Kidney (tissue), 14 donors: Measurements from ENCODE around the gene FAM219A. TPM values are rescaled to one million over a fixed set of nuclear protein-coding genes. Genes with fewer than 3 reads are reported as not detected.
A peak's percentile ranks its signal among the peaks of the same experiment; 100 is the strongest.

Source experiments
- DNase-seq, 5 donors: peaks; one replicate each; pipeline ENCODE4 v3.0.0-alpha.2; 2013 to 2020
- FAIRE-seq: peaks from 2 replicates; lab custom pipeline; 2012; peaks lifted over from hg19 to GRCh38; lab: Jason Lieb, UNC
- H3K27ac ChIP-seq, 2 donors: one replicate each; pipeline ENCODE4 v1.7.0; 2013; ENCODE audit warnings: low read depth in 2 of 2, low read length in 2 of 2, inconsistent platforms in 1 of 2
- H3K27me3 ChIP-seq: one replicate; pipeline ENCODE4 v1.7.1; 2013; ENCODE audit warnings: low read length, inconsistent platforms; ENCODE audit not compliant: control insufficient read depth, insufficient read depth
- H3K36me3 ChIP-seq, 3 donors: one replicate each; pipeline versions ENCODE4 v1.7.0 to v1.7.1; 2013; ENCODE audit warnings: low read length in 3 of 3, control low read depth in 1 of 3, inconsistent platforms in 1 of 3; ENCODE audit not compliant: insufficient read depth in 3 of 3, control insufficient read depth in 2 of 3
- H3K4me1 ChIP-seq, 3 donors: one replicate each; pipeline versions ENCODE4 v1.7.0 to v1.7.1; 2013; ENCODE audit warnings: low read length in 3 of 3, inconsistent platforms in 1 of 3, low read depth in 1 of 3; ENCODE audit not compliant: control insufficient read depth in 2 of 3, insufficient read depth in 2 of 3
- H3K4me3 ChIP-seq, 3 donors: one replicate each; pipeline versions ENCODE4 v1.7.0 to v1.8.1; 2013; ENCODE audit warnings: low read length in 3 of 3, control low read depth in 1 of 3, inconsistent platforms in 1 of 3
- H3K9ac ChIP-seq, 3 donors: one replicate each; pipeline versions ENCODE4 v1.7.0 to v1.7.1; 2013; ENCODE audit warnings: low read length in 3 of 3, control low read depth in 1 of 3, inconsistent platforms in 1 of 3
- H3K9me3 ChIP-seq, 3 donors: one replicate each; pipeline versions ENCODE4 v1.7.0 to v1.7.1; 2013; ENCODE audit warnings: low read length in 3 of 3, control low read depth in 1 of 3, inconsistent platforms in 1 of 3; ENCODE audit not compliant: control insufficient read depth in 2 of 3, insufficient read depth in 1 of 3
- CTCF ChIP-seq: IDR thresholded peaks from 3 replicates; pipeline ENCODE4 v1.5.1; 2012; ENCODE audit warnings: mild to moderate bottlenecking, moderate library complexity, borderline replicate concordance; ENCODE audit not compliant: insufficient read depth; ENCODE audit errors: extremely low read depth
- intact Hi-C: fragments of 100-400 bp; cut with DNase I; formaldehyde crosslinking; loops from one replicate; pipeline ENCODE4 v1.11.1; 2022
- polyA plus RNA-seq: library from polyadenylated mRNA; stranded (reverse); fragments of 350-450 nt; fragmentation: Illumina TruSeq; extraction: RNeasy Lipid Tissue Mini Kit (QIAGEN cat#74804); gene quantifications from one replicate; pipeline ENCODE4 v1.2.3, GENCODE V29; 2014; ENCODE audit warnings: low read depth, low replicate concordance; ENCODE audit not compliant: insufficient read depth
- total RNA-seq: library from RNA; stranded (reverse); fragmentation: NEBNext Ultra II Directional; extraction: Animal tissue kit (Norgen Biotek cat#: 25700); gene quantifications from one replicate; pipeline ENCODE4 v1.2.1, GENCODE V29; 2021
- donor health status: control.
- donor health status: control.
- donor health status: control.
- donor health status: control.
- donor health status: control.
- donor health status: DM: yes; HTN: yes; CAD: no.
- donor health status: Normal renal cell carcinoma (clear cell type).

Gene FAM219A
- total and polyA plus RNA-seq, 2 donors from 2014 or later = 8.7 to 21.1 TPM

- DNase-seq (no peak), FAIRE-seq (no peak)
- H3K4me3 ChIP-seq = no peak overlapping the region
- H3K9me3 ChIP-seq = no peaks in the 10 kb centered on the region
- H3K4me1 ChIP-seq = peaks cover 0 to 5% (median 5%) of the 10 kb centered on the region in 3 donors
- H3K36me3 ChIP-seq = peaks cover 0 to 7% (median 0%) of the 10 kb centered on the region in 3 donors
- H3K27ac ChIP-seq = no peak overlapping the region
- H3K27me3 ChIP-seq = no peaks in the 10 kb centered on the region
- H3K9ac ChIP-seq = no peak overlapping the region
- TF ChIP-seq CTCF = no peak
- intact Hi-C loops = no loop called here
These were observed 92.0 kb downstream of the FAM219A start for GRCh38 chr9:34366365-34366764.

GRCh38 chr9:34365282-34365681 is 93.1 kb downstream of the FAM219A start:
- intact Hi-C loops = no loop called here
- Histone ChIP-seq H3K9ac (no peak overlapping the region), H3K4me3 (no peak overlapping the region), H3K9me3 (no peaks in the 10 kb centered on the region), H3K4me1 (peaks cover 0 to 5% (median 5%) of the 10 kb centered on the region in 3 donors), H3K36me3 (no peaks in the 10 kb centered on the region), H3K27me3 (no peaks in the 10 kb centered on the region), H3K27ac (no peak overlapping the region)
- DNase-seq = no peak
- no peak for FAIRE-seq
- TF ChIP-seq CTCF = no peak

GRCh38 chr9:34363619-34364351 is 94.6 kb downstream of the FAM219A start:
- H3K4me1 ChIP-seq = peaks cover 0 to 5% (median 0%) of the 10 kb centered on the region in 3 donors
- H3K4me3 ChIP-seq = no peak overlapping the region
- H3K36me3 ChIP-seq = no peaks in the 10 kb centered on the region
- intact Hi-C loops = no loop called here
- no peak for TF ChIP-seq CTCF
- no peak overlapping the region for H3K9ac ChIP-seq
- DNase-seq (peak in 3 of 5 donors; percentile 33 to 80 (median 35)), FAIRE-seq (no peak)
- H3K27me3 ChIP-seq = no peaks in the 10 kb centered on the region
- no peak overlapping the region for H3K27ac ChIP-seq
- no peaks in the 10 kb centered on the region for H3K9me3 ChIP-seq
